CD4-positive, alpha-beta memory T cell (primary cell): ENCODE measurements around the gene CDC26. TPM values are rescaled to one million over a fixed set of nuclear protein-coding genes. Genes with fewer than 3 reads are reported as not detected.
"Not testable (repeated sequence)": the region's sequence is repeated elsewhere in the genome, so short reads cannot be mapped to it uniquely, and the experiment has no call there.

Experiments
- CTCF ChIA-PET: fragments of 350-600 bp; sonication (Branson Sonifier 250); formaldehyde crosslinking; loops from one replicate; lab custom pipeline; 2021; ENCODE audit warnings: inconsistent platforms; ENCODE audit not compliant: partially characterized antibody; lab: Charles Lee
- POLR2A ChIA-PET: fragments of 350-600 bp; sonication (Branson Sonifier 250); formaldehyde crosslinking; loops from one replicate; lab custom pipeline; 2021; ENCODE audit not compliant: partially characterized antibody; lab: Charles Lee
- DNase-seq, 5 donors: peaks; one replicate each; pipeline versions ENCODE4 v3.0.0 to v3.0.0-alpha.2; 2020 to 2022; ENCODE audit warnings: mixed read lengths in 1 of 5
- H3K27ac ChIP-seq: one replicate; pipeline ENCODE4 v1.7.0; 2013; ENCODE audit warnings: low read depth, low read length
- H3K27me3 ChIP-seq: 2 replicates; pipeline ENCODE4 v1.7.0; 2013; ENCODE audit warnings: mild to moderate bottlenecking, low read length, moderate library complexity; ENCODE audit not compliant: insufficient read depth
- H3K36me3 ChIP-seq: 2 replicates; pipeline ENCODE4 v1.7.0; 2013; ENCODE audit warnings: mild to moderate bottlenecking, low read length, moderate library complexity; ENCODE audit not compliant: insufficient read depth
- H3K4me1 ChIP-seq: 2 replicates; pipeline ENCODE4 v1.7.0; 2013; ENCODE audit warnings: mild to moderate bottlenecking, low read length, moderate library complexity; ENCODE audit not compliant: insufficient read depth
- H3K4me3 ChIP-seq, 2 donors: one replicate each; pipeline ENCODE4 v1.7.0; 2013; ENCODE audit warnings: low read length in 2 of 2, mild to moderate bottlenecking in 1 of 2
- H3K9me3 ChIP-seq, 2 donors: one replicate each; pipeline ENCODE4 v1.7.0; 2013; ENCODE audit warnings: low read length in 2 of 2, control low read depth in 1 of 2; ENCODE audit not compliant: control insufficient read depth in 1 of 2
- H3K27ac Mint-ChIP-seq, 7 donors: one replicate each; pipeline ENCODE4 v1.8.0; 2020 to 2021; ENCODE audit warnings: mixed read lengths in 7 of 7, mild to moderate bottlenecking in 6 of 7, inconsistent platforms in 3 of 7, moderate library complexity in 3 of 7
- H3K27me3 Mint-ChIP-seq, 2 donors: one replicate each; pipeline ENCODE4 v1.8.0; 2020 to 2021; ENCODE audit warnings: mixed read lengths in 2 of 2
- H3K36me3 Mint-ChIP-seq, 2 donors: one replicate each; pipeline ENCODE4 v1.8.0; 2020 to 2021; ENCODE audit warnings: mixed read lengths in 2 of 2, inconsistent platforms in 1 of 2, mild to moderate bottlenecking in 1 of 2
- H3K4me1 Mint-ChIP-seq, 4 donors: one replicate each; pipeline ENCODE4 v1.8.0; 2020 to 2021; ENCODE audit warnings: mixed read lengths in 4 of 4, mild to moderate bottlenecking in 1 of 4
- H3K4me3 Mint-ChIP-seq, 8 donors: one replicate each; pipeline ENCODE4 v1.8.0; 2020 to 2021; ENCODE audit warnings: mixed read lengths in 8 of 8, mild to moderate bottlenecking in 7 of 8, moderate library complexity in 6 of 8, inconsistent platforms in 3 of 8
- H3K9me3 Mint-ChIP-seq, 8 donors: one replicate each; pipeline ENCODE4 v1.8.0; 2020 to 2021; ENCODE audit warnings: mixed read lengths in 8 of 8, mild to moderate bottlenecking in 5 of 8, inconsistent platforms in 3 of 8, moderate library complexity in 1 of 8
- intact Hi-C: fragments of 100-400 bp; cut with micrococcal nuclease; formaldehyde crosslinking; loops from one replicate; pipeline ENCODE4 v1.15.1; 2023
- polyA plus RNA-seq, 2 donors: library from polyadenylated mRNA; unstranded; fragments of 300-500 nt; fragmentation: Illumina TruSeq; gene quantifications; one replicate each; pipeline ENCODE4 v1.2.3, GENCODE V29; 2021
- total RNA-seq, 2 experiments: library from RNA; stranded (reverse); gene quantifications; one replicate each; pipeline ENCODE4 v1.2.3, GENCODE V29; 2021

CDC26 gene
- total and polyA plus RNA-seq, 4 experiments from 2014 or later: 44.4 to 213 (median 98.0) TPM

DNA sequence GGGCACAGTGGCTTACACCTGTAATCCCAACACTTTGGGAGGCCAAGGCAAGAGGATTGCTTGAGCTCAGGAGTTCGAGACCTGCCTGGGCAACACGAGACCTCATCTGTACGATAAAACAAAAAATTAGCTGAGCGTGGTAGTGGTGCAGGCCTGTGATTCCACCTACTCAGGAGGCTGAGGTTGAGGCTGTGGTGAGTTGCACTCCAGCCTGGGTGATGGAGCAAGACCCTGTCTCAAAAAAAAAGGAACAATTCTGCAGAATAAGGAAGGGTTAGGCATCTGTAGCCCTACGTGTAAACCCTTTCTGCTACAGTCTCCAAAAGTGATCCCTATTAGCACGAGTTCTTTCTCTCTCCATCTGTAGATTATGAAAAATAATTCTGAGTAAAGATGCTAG, 19.9 kb downstream of the CDC26 start:
- Mint-ChIP-seq H3K27me3 (no peaks in the 10 kb centered on the region), H3K4me1 (no peaks in the 10 kb centered on the region), H3K9me3 (peaks cover 0 to 3% (median 0%) of the 10 kb centered on the region in 8 donors), H3K27ac (no peak overlapping the region), H3K36me3 (peaks cover 22 to 25% of the 10 kb centered on the region in 2 donors), H3K4me3 (no peak overlapping the region)
- intact Hi-C loops: no loop called here
- no peak overlapping the region for H3K4me3 ChIP-seq
- no peaks in the 10 kb centered on the region for H3K9me3 ChIP-seq
- no peak overlapping the region for H3K27ac ChIP-seq
- POLR2A ChIA-PET: no interaction called here
- no peaks in the 10 kb centered on the region for H3K4me1 ChIP-seq
- no peaks in the 10 kb centered on the region for H3K27me3 ChIP-seq
- DNase-seq: no peak
- peaks cover 4% of the 10 kb centered on the region for H3K36me3 ChIP-seq
- CTCF ChIA-PET: no interaction called here

DNA sequence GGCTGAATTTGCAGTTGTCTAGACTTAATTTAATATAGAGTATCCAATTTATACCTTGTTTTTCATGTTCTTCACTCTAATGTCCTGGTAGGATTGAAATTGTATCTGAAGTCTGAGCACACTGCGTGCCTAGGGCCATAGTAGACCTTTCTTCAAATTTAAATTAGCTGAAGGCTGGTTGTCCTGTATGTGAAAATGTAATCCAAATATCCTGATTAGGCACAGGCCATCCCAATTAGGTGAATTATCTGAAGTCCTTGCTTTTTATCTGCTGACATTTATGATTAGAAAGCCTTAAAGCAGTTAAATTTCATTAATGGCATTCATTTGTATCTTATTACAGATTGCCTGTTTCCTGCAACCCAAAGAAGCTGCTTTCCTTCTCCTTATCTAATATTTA, 20.4 kb downstream of the CDC26 start:
- no peak overlapping the region for H3K27ac ChIP-seq
- no peaks in the 10 kb centered on the region for H3K9me3 ChIP-seq
- no peaks in the 10 kb centered on the region for H3K4me1 Mint-ChIP-seq
- no peak overlapping the region for H3K4me3 ChIP-seq
- intact Hi-C loops: no loop called here
- H3K27me3 Mint-ChIP-seq: no peaks in the 10 kb centered on the region
- H3K4me1 ChIP-seq: no peaks in the 10 kb centered on the region
- ChIA-PET CTCF (interaction anchor here (1.4 kb wide), 1 partner anchor 19 kb away, joined by 3 read pairs; no protein-coding TSS in a partner anchor), POLR2A (no interaction called here)
- no peak overlapping the region for H3K27ac Mint-ChIP-seq
- no peaks in the 10 kb centered on the region for H3K27me3 ChIP-seq
- peaks cover 4% of the 10 kb centered on the region for H3K36me3 ChIP-seq
- DNase-seq: no peak
- peaks cover 18 to 21% of the 10 kb centered on the region in 2 donors for H3K36me3 Mint-ChIP-seq
- H3K9me3 Mint-ChIP-seq: peaks cover 0 to 3% (median 0%) of the 10 kb centered on the region in 8 donors
- no peak overlapping the region for H3K4me3 Mint-ChIP-seq

DNA sequence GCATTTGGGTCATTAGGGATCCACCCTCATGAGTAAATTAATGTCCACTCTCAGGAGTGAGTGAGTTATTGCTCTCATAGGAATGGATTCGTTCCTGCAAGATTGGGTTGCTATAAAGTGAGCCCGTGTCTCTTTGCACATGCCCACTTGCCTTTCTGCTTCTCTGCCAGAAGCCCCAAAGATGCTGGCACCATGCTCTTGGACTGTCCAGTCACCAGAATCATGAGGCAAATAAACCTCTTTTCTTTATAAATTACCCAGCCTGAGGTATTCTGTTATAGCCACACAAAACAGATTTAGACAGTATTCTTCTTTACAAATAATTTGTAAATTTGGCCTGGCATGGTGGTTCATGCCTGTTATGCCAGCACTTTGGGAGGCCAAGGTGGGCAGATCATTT, 24.6 kb downstream of the CDC26 start:
- no peaks in the 10 kb centered on the region for H3K9me3 ChIP-seq
- Mint-ChIP-seq H3K4me1 (no peaks in the 10 kb centered on the region), H3K36me3 (peaks cover 0 to 5% of the 10 kb centered on the region in 2 donors), H3K4me3 (no peak overlapping the region), H3K27me3 (no peaks in the 10 kb centered on the region), H3K27ac (no peak overlapping the region), H3K9me3 (peaks cover 0 to 6% (median under 1%) of the 10 kb centered on the region in 8 donors)
- H3K27ac ChIP-seq: no peak overlapping the region
- intact Hi-C loops: no loop called here
- H3K27me3 ChIP-seq: no peaks in the 10 kb centered on the region
- no peaks in the 10 kb centered on the region for H3K36me3 ChIP-seq
- no peaks in the 10 kb centered on the region for H3K4me1 ChIP-seq
- DNase-seq: no peak
- ChIA-PET CTCF (no interaction called here), POLR2A (no interaction called here)
- H3K4me3 ChIP-seq: no peak overlapping the region

DNA sequence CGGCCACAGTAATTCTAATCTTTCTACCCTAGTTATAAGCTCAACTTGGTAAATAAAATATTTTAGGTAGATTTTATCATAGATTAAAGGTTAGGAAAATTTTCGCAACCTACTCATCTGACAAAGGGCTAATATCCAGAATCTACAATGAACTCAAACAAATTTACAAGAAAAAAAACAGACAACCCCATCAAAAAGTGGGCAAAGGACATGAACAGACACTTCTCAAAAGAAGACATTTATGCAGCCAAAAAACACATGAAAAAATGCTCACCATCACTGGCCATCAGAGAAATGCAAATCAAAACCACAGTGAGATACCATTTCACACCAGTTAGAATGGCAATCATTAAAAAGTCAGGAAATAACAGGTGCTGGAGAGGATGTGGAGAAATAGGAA, 25.7 kb downstream of the CDC26 start:
- H3K36me3 ChIP-seq, H3K27ac Mint-ChIP-seq, H3K4me1 ChIP-seq, DNase-seq, H3K9me3 ChIP-seq, H3K27ac ChIP-seq, H3K4me3 Mint-ChIP-seq, H3K4me3 ChIP-seq, H3K27me3 Mint-ChIP-seq, H3K9me3 Mint-ChIP-seq, CTCF ChIA-PET, H3K36me3 Mint-ChIP-seq, POLR2A ChIA-PET, H3K4me1 Mint-ChIP-seq, intact Hi-C loops, H3K27me3 ChIP-seq: not testable (repeated sequence)

DNA sequence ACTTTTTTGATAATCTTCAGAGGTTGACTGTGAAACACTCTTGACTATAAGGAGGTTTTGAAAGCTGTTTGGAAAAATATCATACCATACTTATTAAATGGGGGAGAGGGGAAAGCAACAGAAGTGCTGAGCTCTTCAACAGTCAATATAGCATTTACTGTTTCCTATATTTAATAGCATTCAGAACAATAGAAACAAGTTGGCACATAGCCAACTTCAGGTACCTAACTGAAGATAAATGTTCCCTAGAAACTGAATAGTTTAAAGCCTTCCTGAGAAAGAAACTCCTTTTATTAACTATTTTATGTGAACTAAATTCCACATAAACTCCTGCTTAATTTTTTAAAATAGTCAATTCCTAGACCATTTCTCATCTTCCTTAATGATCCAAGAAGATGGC, 27.7 kb downstream of the CDC26 start:
- ChIA-PET CTCF (interaction anchor here (0.6 kb wide), 1 partner anchor 128 kb away, joined by 4 read pairs; no protein-coding TSS in a partner anchor), POLR2A (no interaction called here)
- Histone ChIP-seq H3K4me1 (no peaks in the 10 kb centered on the region), H3K9me3 (no peaks in the 10 kb centered on the region), H3K36me3 (no peaks in the 10 kb centered on the region), H3K27me3 (no peaks in the 10 kb centered on the region), H3K27ac (no peak overlapping the region), H3K4me3 (no peak overlapping the region)
- DNase-seq: no peak
- H3K36me3 Mint-ChIP-seq: peaks cover 0 to 5% of the 10 kb centered on the region in 2 donors
- H3K4me3 Mint-ChIP-seq: no peak overlapping the region
- intact Hi-C loops: no loop called here
- H3K27me3 Mint-ChIP-seq: no peaks in the 10 kb centered on the region
- no peak overlapping the region for H3K27ac Mint-ChIP-seq
- no peaks in the 10 kb centered on the region for H3K4me1 Mint-ChIP-seq
- peaks cover 0 to 6% (median under 1%) of the 10 kb centered on the region in 8 donors for H3K9me3 Mint-ChIP-seq

DNA sequence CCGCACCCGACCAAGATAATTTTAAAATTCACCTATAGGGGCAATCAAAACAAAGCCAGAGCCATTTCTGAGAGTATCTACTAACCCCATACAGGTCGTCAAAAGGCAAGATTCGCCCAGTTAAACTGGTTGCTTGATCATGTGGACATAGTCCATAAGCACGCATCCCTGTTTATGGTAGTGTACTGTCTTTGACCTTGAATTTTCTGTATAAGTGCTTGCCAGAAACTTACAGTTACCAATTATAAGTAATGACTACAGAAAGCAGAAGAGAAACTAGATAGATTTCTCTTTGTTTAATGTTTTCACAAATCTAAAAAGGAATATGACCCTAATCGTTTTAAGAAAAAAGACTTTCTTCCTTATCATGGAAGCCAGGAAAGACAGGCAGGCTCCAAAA, 28.4 kb downstream of the CDC26 start:
- Mint-ChIP-seq H3K36me3 (peaks cover 0 to 5% of the 10 kb centered on the region in 2 donors), H3K9me3 (peaks cover 0 to 6% (median under 1%) of the 10 kb centered on the region in 8 donors), H3K4me1 (no peaks in the 10 kb centered on the region), H3K27ac (no peak overlapping the region), H3K4me3 (no peak overlapping the region), H3K27me3 (no peaks in the 10 kb centered on the region)
- POLR2A ChIA-PET: no interaction called here
- no peak for DNase-seq
- no peak overlapping the region for H3K27ac ChIP-seq
- no peaks in the 10 kb centered on the region for H3K27me3 ChIP-seq
- H3K9me3 ChIP-seq: no peaks in the 10 kb centered on the region
- no peaks in the 10 kb centered on the region for H3K36me3 ChIP-seq
- H3K4me3 ChIP-seq: no peak overlapping the region
- intact Hi-C loops: no loop called here
- H3K4me1 ChIP-seq: no peaks in the 10 kb centered on the region
- CTCF ChIA-PET: interaction anchor here (0.6 kb wide), 1 partner anchor 129 kb away, joined by 4 read pairs; no protein-coding TSS in a partner anchor

DNA sequence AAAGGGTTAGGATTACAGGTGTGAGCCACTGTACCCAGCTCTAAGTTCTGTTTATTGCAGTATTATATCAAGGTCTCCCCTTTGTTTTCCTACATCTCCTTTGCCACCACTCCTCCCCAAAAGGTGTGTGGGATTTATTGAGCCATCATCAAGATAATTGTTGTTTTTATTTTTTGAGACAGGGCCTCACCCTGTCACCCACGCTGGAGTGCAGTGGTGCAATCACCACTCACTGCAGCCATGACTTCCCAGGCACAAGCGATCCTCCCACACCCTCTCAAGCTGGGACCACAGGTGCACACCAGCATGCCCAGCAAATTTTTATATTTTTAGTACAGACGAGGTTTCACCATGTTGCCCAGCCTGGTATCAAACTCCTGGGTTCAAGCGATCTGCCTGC, 29.5 kb downstream of the CDC26 start:
- Histone ChIP-seq H3K27me3 (no peaks in the 10 kb centered on the region), H3K4me1 (no peaks in the 10 kb centered on the region), H3K36me3 (no peaks in the 10 kb centered on the region), H3K27ac (no peak overlapping the region), H3K4me3 (no peak overlapping the region), H3K9me3 (no peaks in the 10 kb centered on the region)
- Mint-ChIP-seq H3K36me3 (peaks cover 0 to 5% of the 10 kb centered on the region in 2 donors), H3K9me3 (peaks cover 0 to 6% (median under 1%) of the 10 kb centered on the region in 8 donors), H3K4me3 (no peak overlapping the region), H3K27me3 (no peaks in the 10 kb centered on the region), H3K27ac (peak overlapping the region in 1 of 7 donors; percentile 68), H3K4me1 (no peaks in the 10 kb centered on the region)
- DNase-seq: no peak
- POLR2A ChIA-PET: no interaction called here
- CTCF ChIA-PET: no interaction called here
- intact Hi-C loops: no loop called here

DNA sequence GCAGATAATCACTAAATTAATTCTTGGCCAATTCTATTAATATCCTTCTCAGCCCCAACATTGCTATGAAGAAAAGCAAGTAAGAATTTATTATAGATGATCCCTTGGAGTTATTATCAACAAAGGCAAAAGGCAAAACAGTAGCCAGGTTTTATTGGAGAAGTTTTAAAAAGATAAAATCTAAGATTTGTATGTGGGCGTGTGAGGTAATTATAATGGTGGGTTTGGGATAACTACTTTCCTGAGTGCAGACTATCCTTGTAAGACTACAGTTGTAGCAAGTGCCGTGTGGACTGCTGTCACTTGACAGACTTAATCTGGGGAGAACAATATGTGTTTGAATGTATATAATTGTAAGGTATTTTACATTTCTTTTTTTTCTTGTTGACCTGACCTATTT, 30.8 kb downstream of the CDC26 start:
- Mint-ChIP-seq H3K27ac (peak overlapping the region in 1 of 7 donors; percentile 36), H3K4me1 (no peaks in the 10 kb centered on the region), H3K27me3 (no peaks in the 10 kb centered on the region), H3K4me3 (no peak overlapping the region), H3K9me3 (peaks cover 0 to 6% (median 0%) of the 10 kb centered on the region in 8 donors), H3K36me3 (peaks cover 0 to 5% of the 10 kb centered on the region in 2 donors)
- intact Hi-C loops: no loop called here
- no peak overlapping the region for H3K4me3 ChIP-seq
- no peak overlapping the region for H3K27ac ChIP-seq
- ChIA-PET POLR2A (no interaction called here), CTCF (no interaction called here)
- H3K4me1 ChIP-seq: no peaks in the 10 kb centered on the region
- no peaks in the 10 kb centered on the region for H3K36me3 ChIP-seq
- no peaks in the 10 kb centered on the region for H3K27me3 ChIP-seq
- no peak for DNase-seq
- no peaks in the 10 kb centered on the region for H3K9me3 ChIP-seq
